ENCODE measurements around the gene ANKFY1.

The ANKFY1 gene

GRCh38 chr17:4182043-4182442 is 81.7 kb downstream of the ANKFY1 start:
- no peak for DNase-seq (ENCODE audit: low read depth in 3 of 3, low spot score in 1 of 3)

- DNase-seq (ENCODE audit: low read depth in 3 of 3, low spot score in 1 of 3): no peak
These were observed 83.0 kb downstream of the ANKFY1 start for GRCh38 chr17:4180791-4181190.

GRCh38 chr17:4179071-4179470 is 84.7 kb downstream of the ANKFY1 start:
- DNase-seq (ENCODE audit: low read depth in 3 of 3, low spot score in 1 of 3): no peak

- no peak for DNase-seq (ENCODE audit: low read depth in 3 of 3, low spot score in 1 of 3)
These were observed 85.1 kb downstream of the ANKFY1 start for GRCh38 chr17:4178651-4179050.

GRCh38 chr17:4177806-4178205 is 86.0 kb downstream of the ANKFY1 start:
- no peak for DNase-seq (ENCODE audit: low read depth in 3 of 3, low spot score in 1 of 3)

- DNase-seq (ENCODE audit: low read depth in 3 of 3, low spot score in 1 of 3): no peak
These were observed 86.8 kb downstream of the ANKFY1 start for GRCh38 chr17:4176808-4177472.

GRCh38 chr17:4175921-4176807 is 87.6 kb downstream of the ANKFY1 start:
- DNase-seq (ENCODE audit: low read depth in 3 of 3, low spot score in 1 of 3): peak in 1 of 3 donors; percentile 11

- DNase-seq (ENCODE audit: low read depth in 3 of 3, low spot score in 1 of 3): no peak
These were observed 89.2 kb downstream of the ANKFY1 start for GRCh38 chr17:4174556-4174955.

GRCh38 chr17:4173781-4174180 is 90.0 kb downstream of the ANKFY1 start:
- DNase-seq (ENCODE audit: low read depth in 3 of 3, low spot score in 1 of 3): no peak

- no peak for DNase-seq (ENCODE audit: low read depth in 3 of 3, low spot score in 1 of 3)
These were observed 91.4 kb downstream of the ANKFY1 start for GRCh38 chr17:4172356-4172755.

GRCh38 chr17:4170639-4171280 is 93.0 kb downstream of the ANKFY1 start:
- no peak for DNase-seq (ENCODE audit: low read depth in 3 of 3, low spot score in 1 of 3)

- no peak for DNase-seq (ENCODE audit: low read depth in 3 of 3, low spot score in 1 of 3)
These were observed 96.0 kb downstream of the ANKFY1 start for GRCh38 chr17:4167786-4168185.

- DNase-seq (ENCODE audit: low read depth in 3 of 3, low spot score in 1 of 3): no peak
These were observed 97.4 kb downstream of the ANKFY1 start for GRCh38 chr17:4166419-4166818.

- no peak for DNase-seq (ENCODE audit: low read depth in 3 of 3, low spot score in 1 of 3)
These were observed 98.3 kb downstream of the ANKFY1 start for GRCh38 chr17:4165301-4166010.

- no peak for DNase-seq (ENCODE audit: low read depth in 3 of 3, low spot score in 1 of 3)
These were observed 99.8 kb downstream of the ANKFY1 start for GRCh38 chr17:4163951-4164350.

GRCh38 chr17:4162775-4163466 is 100.9 kb downstream of the ANKFY1 start:
- no peak for DNase-seq (ENCODE audit: low read depth in 3 of 3, low spot score in 1 of 3)

- no peak for DNase-seq (ENCODE audit: low read depth in 3 of 3, low spot score in 1 of 3)
These were observed 101.5 kb downstream of the ANKFY1 start for GRCh38 chr17:4162321-4162720.

- DNase-seq (ENCODE audit: low read depth in 3 of 3, low spot score in 1 of 3): no peak
These were observed 101.8 kb downstream of the ANKFY1 start for GRCh38 chr17:4161967-4162305.

GRCh38 chr17:4161192-4161966 is 102.4 kb downstream of the ANKFY1 start:
- no peak for DNase-seq (ENCODE audit: low read depth in 3 of 3, low spot score in 1 of 3)

- no peak for DNase-seq (ENCODE audit: low read depth in 3 of 3, low spot score in 1 of 3)
These were observed 103.4 kb downstream of the ANKFY1 start for GRCh38 chr17:4160294-4160859.

Data from stimulated activated CD4-positive, alpha-beta T cell treated with anti-CD3 and anti-CD28 coated beads, TNF-alpha, amount 100 ng/mL, for 1 hour (primary cell).